Erythroblast (primary cell): ENCODE results near the gene XAGE1B.

Experiments
- GATA1 ChIP-seq: IDR thresholded peaks from 2 replicates; pipeline ENCODE4 v1.6.1; 2011; ENCODE audit warnings: low read depth, mild to moderate bottlenecking, control low read depth, low read length, moderate library complexity
- POLR2A ChIP-seq: IDR thresholded peaks from 2 replicates; pipeline ENCODE4 v1.6.1; 2011; ENCODE audit warnings: mild to moderate bottlenecking, low read length

GRCh38 chrX:52544147-52544840 is 27.4 kb upstream of the XAGE1B start:
- no peak for TF ChIP-seq POLR2A
- no peak for TF ChIP-seq GATA1
